GM23248 (cell line): ENCODE measurements around the gene CCDC160. TPM values are rescaled to one million over a fixed set of nuclear protein-coding genes. Genes with fewer than 3 reads are reported as not detected.
A peak's percentile ranks its signal among the peaks of the same experiment; 100 is the strongest.
"Not testable (repeated sequence)": the region's sequence is repeated elsewhere in the genome, so short reads cannot be mapped to it uniquely, and the experiment has no call there.

Experiments used
- DNase-seq: peaks from one replicate; pipeline ENCODE4 v3.0.0-alpha.2; 2015
- H2AFZ ChIP-seq: fragments of 200-600 bp; sonication (generic); 2 replicates; pipeline ENCODE4 v1.6.1; 2016; ENCODE audit warnings: antibody characterized with exemption
- H3F3A ChIP-seq: fragments of 200-600 bp; sonication (generic); 2 replicates; pipeline ENCODE4 v1.6.1; 2016; ENCODE audit warnings: mild to moderate bottlenecking, antibody characterized with exemption, mixed run types; ENCODE audit not compliant: insufficient read depth
- H3K27ac ChIP-seq: fragments of 200-600 bp; sonication (generic); 2 replicates; pipeline ENCODE4 v1.5.1; 2016; ENCODE audit warnings: mild to moderate bottlenecking
- H3K27me3 ChIP-seq: fragments of 200-600 bp; sonication (generic); replicated peaks from 2 replicates; pipeline ENCODE4 v1.6.1; 2016; ENCODE audit warnings: mild to moderate bottlenecking; ENCODE audit not compliant: insufficient read depth
- H3K36me3 ChIP-seq: fragments of 200-600 bp; sonication (generic); 2 replicates; pipeline ENCODE4 v1.6.1; 2016; ENCODE audit warnings: low read depth, mild to moderate bottlenecking
- H3K4me1 ChIP-seq: fragments of 200-600 bp; sonication (generic); 2 replicates; pipeline ENCODE4 v1.6.1; 2016; ENCODE audit warnings: mild to moderate bottlenecking; ENCODE audit not compliant: insufficient read depth
- H3K4me2 ChIP-seq: fragments of 200-600 bp; sonication (generic); one replicate; pipeline ENCODE4 v1.6.1; 2016; ENCODE audit warnings: mild to moderate bottlenecking; ENCODE audit not compliant: unreplicated experiment
- H3K4me3 ChIP-seq: fragments of 200-600 bp; sonication (generic); 2 replicates; pipeline ENCODE4 v1.5.1; 2016; ENCODE audit warnings: mild to moderate bottlenecking
- H3K79me2 ChIP-seq: fragments of 200-600 bp; sonication (generic); 2 replicates; pipeline ENCODE4 v1.6.1; 2016; ENCODE audit warnings: mild to moderate bottlenecking; ENCODE audit not compliant: insufficient read depth
- H3K9ac ChIP-seq: fragments of 200-600 bp; sonication (generic); 2 replicates; pipeline ENCODE4 v1.6.1; 2016; ENCODE audit warnings: mild to moderate bottlenecking
- H3K9me2 ChIP-seq: fragments of 200-600 bp; sonication (generic); 2 replicates; pipeline ENCODE4 v1.6.1; 2016; ENCODE audit warnings: mixed run types, mild to moderate bottlenecking, moderate library complexity; ENCODE audit not compliant: insufficient read depth
- H3K9me3 ChIP-seq: fragments of 200-600 bp; sonication (generic); one replicate; pipeline ENCODE4 v1.6.1; 2017; ENCODE audit warnings: low read depth
- H4K20me1 ChIP-seq: fragments of 200-600 bp; sonication (generic); 2 replicates; pipeline ENCODE4 v1.6.0; 2016; ENCODE audit not compliant: insufficient read depth
- EZH2 ChIP-seq: fragments of 200-600 bp; sonication (generic); IDR thresholded peaks from 2 replicates; pipeline ENCODE4 v1.6.1; 2018; ENCODE audit warnings: antibody characterized with exemption, mild to moderate bottlenecking; ENCODE audit not compliant: insufficient read depth, poor library complexity, severe bottlenecking
- EZH2phosphoT487 ChIP-seq: fragments of 200-600 bp; sonication (generic); IDR thresholded peaks from 2 replicates; pipeline ENCODE4 v1.6.1; 2018; ENCODE audit warnings: antibody characterized with exemption, moderate library complexity, mild to moderate bottlenecking, low read depth; ENCODE audit not compliant: insufficient read depth
- WGBS, 2 experiments: methylation state at CpG; one replicate each; pipeline ENCODE4 v1.1.6; 2015 to 2017; ENCODE audit warnings: low lambda C conversion rate in 2 of 2, low coverage in 1 of 2; ENCODE audit errors: missing lambda C conversion rate in 2 of 2; 5-methylcytosine and 5-hydroxymethylcytosine counted together
- in situ Hi-C: fragments of 300-500 bp; cut with MboI; formaldehyde crosslinking; loops from 2 replicates; pipeline ENCODE4 v1.15.0; 2020
- polyA plus RNA-seq: library from polyadenylated mRNA; unstranded; fragments of >200 nt; fragmentation: Nextera tagmentation; extraction: Ambion mirVana; gene quantifications from 2 replicates; pipeline ENCODE4 v1.2.1, GENCODE V29; 2016
- total RNA-seq: library from RNA; depleted of rRNA; stranded (reverse); fragments of >200 nt; shearing (Covaris generic); gene quantifications from 2 replicates; pipeline ENCODE4 v1.2.3, GENCODE V29; 2014; rRNA removed

CCDC160 gene
- total and polyA plus RNA-seq, 2 experiments from 2014 or later, result not detected

- 11 to 44% methylated on average over 1 to 2 of the region's 2 CpGs for WGBS, 2 experiments
- H3K27ac ChIP-seq, result no peak overlapping the region
- no peaks in the 10 kb centered on the region for H3K36me3 ChIP-seq
- in situ Hi-C loops, result no loop called here
- no peaks in the 10 kb centered on the region for H3K4me1 ChIP-seq
- no peak for DNase-seq
- H3K9ac ChIP-seq, result no peak overlapping the region
- no peaks in the 10 kb centered on the region for H3K9me2 ChIP-seq
- H3K9me3 ChIP-seq, result no peaks in the 10 kb centered on the region
- no peaks in the 10 kb centered on the region for H4K20me1 ChIP-seq
- no peak for TF ChIP-seq EZH2phosphoT487
- no peak for TF ChIP-seq EZH2
- H2AFZ ChIP-seq, result no peak overlapping the region
- H3F3A ChIP-seq, result no peaks in the 10 kb centered on the region
- H3K4me3 ChIP-seq, result no peak overlapping the region
- no peaks in the 10 kb centered on the region for H3K79me2 ChIP-seq
- H3K4me2 ChIP-seq, result no peak overlapping the region
- H3K27me3 ChIP-seq, result no peaks in the 10 kb centered on the region
Measured at GRCh38 chrX:134258202-134258601, 21.2 kb downstream of the CCDC160 start.

DNA sequence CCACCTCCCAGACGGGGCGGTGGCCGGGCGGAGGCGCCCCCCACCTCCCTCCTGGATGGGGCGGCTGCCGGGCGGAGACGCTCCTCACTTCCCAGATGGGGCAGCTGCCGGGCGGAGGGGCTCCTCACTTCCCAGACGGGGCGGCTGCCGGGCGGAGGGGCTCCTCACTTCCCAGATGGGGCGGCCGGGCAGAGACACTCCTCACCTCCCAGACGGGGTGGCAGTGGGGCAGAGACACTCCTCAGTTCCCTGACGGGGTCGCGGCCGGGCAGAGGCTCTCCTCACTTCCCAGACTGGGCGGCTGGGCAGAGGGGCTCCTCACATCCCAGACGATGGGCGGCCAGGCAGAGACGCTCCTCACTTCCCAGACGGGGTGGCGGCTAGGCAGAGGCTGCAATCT lies 49.0 kb downstream of the CCDC160 start:
- H3K4me1 ChIP-seq, H3K4me3 ChIP-seq, H2AFZ ChIP-seq, H3K27ac ChIP-seq, H3K27me3 ChIP-seq, H4K20me1 ChIP-seq, DNase-seq, H3K79me2 ChIP-seq, H3K9me3 ChIP-seq, H3K9ac ChIP-seq, H3K9me2 ChIP-seq, in situ Hi-C loops, H3K4me2 ChIP-seq, H3K36me3 ChIP-seq, H3F3A ChIP-seq: not testable (repeated sequence)
- 55% methylated on average over 9 of the region's 28 CpGs; no CpG with 5 or more reads in 1 of the 2 experiments for WGBS, 2 experiments

- in situ Hi-C loops, result no loop called here
Measured at GRCh38 chrX:134287346-134287745, 50.4 kb downstream of the CCDC160 start.

GRCh38 chrX:134294548-134294947 lies 57.6 kb downstream of the CCDC160 start:
- DNase-seq, result peak; percentile 17
- H2AFZ ChIP-seq, result no peak overlapping the region
- H3F3A ChIP-seq, result no peaks in the 10 kb centered on the region
- no peaks in the 10 kb centered on the region for H3K79me2 ChIP-seq
- no peaks in the 10 kb centered on the region for H3K9me3 ChIP-seq
- H3K27ac ChIP-seq, result no peak overlapping the region
- no peaks in the 10 kb centered on the region for H3K4me1 ChIP-seq
- TF ChIP-seq EZH2, result no peak
- TF ChIP-seq EZH2phosphoT487, result no peak
- no peak overlapping the region for H3K4me3 ChIP-seq
- H3K36me3 ChIP-seq, result no peaks in the 10 kb centered on the region
- no peak overlapping the region for H3K4me2 ChIP-seq
- H3K9me2 ChIP-seq, result no peaks in the 10 kb centered on the region
- in situ Hi-C loops, result no loop called here
- H4K20me1 ChIP-seq, result no peaks in the 10 kb centered on the region
- no peak overlapping the region for H3K9ac ChIP-seq
- no peaks in the 10 kb centered on the region for H3K27me3 ChIP-seq

More at GRCh38 chrX:134287346-134287745, 50.4 kb downstream of the CCDC160 start:
- no peak for DNase-seq
- no peaks in the 10 kb centered on the region for H4K20me1 ChIP-seq
- H3K4me1 ChIP-seq, result no peaks in the 10 kb centered on the region
- no peaks in the 10 kb centered on the region for H3K27me3 ChIP-seq
- H3K9ac ChIP-seq, result no peak overlapping the region
- no peak overlapping the region for H3K4me2 ChIP-seq
- H3K9me2 ChIP-seq, result no peaks in the 10 kb centered on the region
- no peaks in the 10 kb centered on the region for H3K79me2 ChIP-seq
- no peak overlapping the region for H3K4me3 ChIP-seq
- no peaks in the 10 kb centered on the region for H3K9me3 ChIP-seq
- no peak for TF ChIP-seq EZH2phosphoT487
- no peak for TF ChIP-seq EZH2
- no peaks in the 10 kb centered on the region for H3K36me3 ChIP-seq
- H2AFZ ChIP-seq, result no peak overlapping the region
- no peak overlapping the region for H3K27ac ChIP-seq
- no peaks in the 10 kb centered on the region for H3F3A ChIP-seq
- 5 to 9% methylated on average over 3 to 4 of the region's 4 CpGs for WGBS, 2 experiments

Other genes with a start within 250 kb of the CCDC160 start
- gene PHF6, start 136.1 kb downstream of the CCDC160 start, total RNA-seq, result 17.8 and 22.0 TPM in 2 replicates
- 14.9 and 15.1 TPM in 2 replicates for gene PHF6, start 136.1 kb downstream of the CCDC160 start, polyA plus RNA-seq
- 11.8 and 12.0 TPM in 2 replicates for gene HPRT1, start 223.0 kb downstream of the CCDC160 start, total RNA-seq
- gene HPRT1, start 223.0 kb downstream of the CCDC160 start, polyA plus RNA-seq, result 63.2 and 65.7 TPM in 2 replicates